HG02973 (cell line): ENCODE measurements around the gene SPATA24.
"Not testable (repeated sequence)": the region's sequence is repeated elsewhere in the genome, so short reads cannot be mapped to it uniquely, and the experiment has no call there.

Experiments used
- ATAC-seq: cut with Tn5 transposase; IDR thresholded peaks from one replicate; pipeline ENCODE4 v1.9.1; 2021; ENCODE audit warnings: moderate library complexity; ENCODE audit not compliant: unreplicated experiment

Gene SPATA24

GRCh38 chr5:139403787-139404483 is at the start of gene SPATA24:
Gene SPATA24, minus strand, starts transcription at chr5:139404089. Its CDS starts 29 bp downstream, at chr5:139404060.
- ATAC-seq, result peak; percentile 75

- ATAC-seq, result no peak
Observed at GRCh38 chr5:139451878-139452660, 48.2 kb upstream of the SPATA24 start.

GRCh38 chr5:139451176-139451575 is 47.3 kb upstream of the SPATA24 start:
- ATAC-seq, result no peak

GRCh38 chr5:139446956-139447779 is 43.3 kb upstream of the SPATA24 start:
- no peak for ATAC-seq

- no peak for ATAC-seq
Observed at GRCh38 chr5:139445325-139446170, 41.7 kb upstream of the SPATA24 start.

GRCh38 chr5:139443831-139444453 is 40.1 kb upstream of the SPATA24 start:
- ATAC-seq, result no peak

- not testable (repeated sequence) for ATAC-seq
Observed at GRCh38 chr5:139440416-139440815, 36.5 kb upstream of the SPATA24 start.

GRCh38 chr5:139439013-139439903 is 35.4 kb upstream of the SPATA24 start, which contains the start of gene DNAJC18:
Gene DNAJC18, minus strand, starts transcription at chr5:139439525. Its CDS starts 80 bp downstream, at chr5:139439445.
- ATAC-seq, result peak; percentile 77

- ATAC-seq, result no peak
Observed at GRCh38 chr5:139438707-139439012, 34.8 kb upstream of the SPATA24 start.

- no peak for ATAC-seq
Observed at GRCh38 chr5:139435676-139436075, 31.8 kb upstream of the SPATA24 start.

GRCh38 chr5:139431706-139432105 is 27.8 kb upstream of the SPATA24 start:
- no peak for ATAC-seq

GRCh38 chr5:139430015-139430414 is 26.1 kb upstream of the SPATA24 start:
- no peak for ATAC-seq

- no peak for ATAC-seq
Observed at GRCh38 chr5:139426203-139426885, 22.5 kb upstream of the SPATA24 start.

GRCh38 chr5:139425497-139425896 is 21.6 kb upstream of the SPATA24 start:
- ATAC-seq, result no peak

- ATAC-seq, result peak; percentile 62
Observed at GRCh38 chr5:139422307-139422893, 18.5 kb upstream of the SPATA24 start.

GRCh38 chr5:139419226-139420192 is 15.6 kb upstream of the SPATA24 start:
- no peak for ATAC-seq

- ATAC-seq, result no peak
Observed at GRCh38 chr5:139418793-139419192, 14.9 kb upstream of the SPATA24 start.
